Loucy (cell line): Measurements from ENCODE around the gene TJP3.

ENCODE experiments used
- CTCF ChIP-seq: fragments of 200-600 bp; sonication (generic); conservative IDR thresholded peaks from 2 replicates; pipeline ENCODE4 v1.5.1; 2014; ENCODE audit warnings: mild to moderate bottlenecking, antibody characterized with exemption, low read length
- EZH2phosphoT487 ChIP-seq: fragments of 200-600 bp; IDR thresholded peaks from 2 replicates; pipeline ENCODE4 v1.6.1; 2018; ENCODE audit warnings: antibody characterized with exemption, mild to moderate bottlenecking, moderate library complexity, borderline replicate concordance

DNA sequence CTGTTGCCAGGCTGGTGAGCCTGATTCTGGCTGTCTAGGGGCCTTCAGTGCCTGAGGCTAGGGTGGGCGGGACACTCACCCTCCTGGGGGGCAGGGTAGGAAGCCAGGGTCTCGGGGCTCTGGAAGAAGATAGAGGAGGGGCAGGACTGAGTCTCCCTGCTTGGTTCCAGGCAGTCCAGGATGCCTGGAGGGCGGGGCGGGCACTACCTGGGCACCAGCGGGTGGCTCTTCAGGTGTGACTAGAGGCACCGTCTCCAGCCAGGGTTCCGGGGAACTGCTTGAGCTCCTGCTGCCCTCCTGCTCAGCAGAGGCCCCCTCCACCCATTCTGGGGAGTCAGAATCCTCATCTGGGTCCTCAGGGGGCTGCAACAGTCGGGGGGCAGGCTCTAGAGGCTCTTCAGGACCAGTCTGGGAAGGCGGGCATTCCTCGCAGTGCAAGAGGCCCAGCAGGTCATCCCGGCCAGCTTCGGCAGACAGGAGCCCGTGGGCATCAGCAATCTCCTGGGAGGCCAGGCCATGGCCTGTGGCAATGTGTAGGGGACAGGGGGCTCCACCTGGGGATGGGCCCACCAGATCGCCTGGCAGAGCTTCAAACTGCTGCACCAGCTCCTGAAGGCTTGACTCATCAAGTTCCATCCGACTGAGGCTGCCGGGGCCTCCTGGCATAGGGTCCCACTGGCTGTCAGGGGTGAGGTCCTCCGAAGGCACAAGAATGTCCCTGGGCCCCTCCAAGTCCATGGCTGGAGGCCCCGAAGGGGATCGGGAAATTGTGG lies 51.5 kb downstream of the TJP3 start:
- TF ChIP-seq CTCF (no peak), EZH2phosphoT487 (no peak)
